Ishikawa (cell line): ENCODE measurements around the gene SCGB1C2.

ENCODE experiments used
- CEBPB ChIP-seq: IDR thresholded peaks from 2 replicates; pipeline ENCODE4 v1.6.1; 2012
- EGR1 ChIP-seq: IDR thresholded peaks from 2 replicates; pipeline ENCODE4 v1.6.1; 2012
- EP300 ChIP-seq: IDR thresholded peaks from 2 replicates; pipeline ENCODE4 v1.6.1; 2012; ENCODE audit warnings: borderline replicate concordance
- RAD21 ChIP-seq: IDR thresholded peaks from 2 replicates; pipeline ENCODE4 v1.6.1; 2012; ENCODE audit warnings: low read depth
- TAF1 ChIP-seq: IDR thresholded peaks from 2 replicates; pipeline ENCODE4 v1.6.1; 2012; ENCODE audit warnings: low read depth, mild to moderate bottlenecking
- TCF12 ChIP-seq: IDR thresholded peaks from 2 replicates; pipeline ENCODE4 v1.6.1; 2012; ENCODE audit warnings: low read depth
- TEAD4 ChIP-seq: IDR thresholded peaks from 2 replicates; pipeline ENCODE4 v1.6.1; 2012
- YY1 ChIP-seq: IDR thresholded peaks from 2 replicates; pipeline ENCODE4 v1.6.1; 2012; ENCODE audit warnings: low read depth
- TF ChIP-seq, protein P1 (sequence below): IDR thresholded peaks from 2 replicates; pipeline ENCODE4 v1.6.1; 2012

DNA sequence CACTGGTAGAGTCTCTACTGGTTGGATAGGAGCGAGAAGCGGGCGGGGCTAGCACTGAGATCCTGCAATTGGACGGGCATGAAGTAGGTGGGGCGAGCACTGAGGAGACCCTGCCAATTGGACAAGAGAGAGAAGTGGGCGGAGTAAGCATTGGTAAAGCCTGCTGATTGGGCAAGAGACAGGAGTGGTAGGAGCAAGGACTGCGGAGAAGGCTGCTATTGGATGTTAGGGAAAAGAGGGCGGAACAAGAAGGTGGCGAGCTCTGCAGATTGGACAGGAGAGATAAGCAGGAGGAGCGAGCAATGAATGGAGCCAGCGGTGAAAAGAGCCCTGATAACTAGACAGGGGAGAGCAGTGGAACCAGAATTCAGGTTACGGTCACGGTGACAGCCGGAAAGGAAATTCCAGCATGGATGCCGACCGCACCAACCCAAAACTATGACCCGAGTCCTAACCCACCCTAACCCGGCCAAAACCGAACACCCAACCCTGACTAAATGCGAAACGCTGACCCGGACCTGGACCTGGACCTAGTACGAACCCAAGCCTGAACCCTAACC, 4.8 kb downstream of the SCGB1C2 start:
- no peak for TF ChIP-seq TEAD4
- no peak for TF ChIP-seq EP300
- no peak for TF ChIP-seq YY1
- no peak for TF ChIP-seq RAD21
- TF ChIP-seq, protein P1, sequence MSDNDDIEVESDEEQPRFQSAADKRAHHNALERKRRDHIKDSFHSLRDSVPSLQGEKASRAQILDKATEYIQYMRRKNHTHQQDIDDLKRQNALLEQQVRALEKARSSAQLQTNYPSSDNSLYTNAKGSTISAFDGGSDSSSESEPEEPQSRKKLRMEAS = no peak
- TF ChIP-seq TCF12 = no peak
- no peak for TF ChIP-seq CEBPB
- no peak for TF ChIP-seq TAF1
- no peak for TF ChIP-seq EGR1
